Activated naive CD4-positive, alpha-beta T cell treated with anti-CD3 and anti-CD28 coated beads, Interleukin-2, amount 50 U/mL, for 72 hours (primary cell): Measurements from ENCODE around the gene NOD1. TPM values are rescaled to one million over a fixed set of nuclear protein-coding genes. Genes with fewer than 3 reads are reported as not detected.

Source experiments
- ATAC-seq, 2 donors: fragments of 150-1000 bp; cut with Tn5 transposase; 2 replicates each; pipeline ENCODE4 v1.10.0; 2021; ENCODE audit warnings: mild to moderate bottlenecking in 2 of 2, moderate library complexity in 2 of 2
- DNase-seq, 2 donors: peaks; one replicate each; pipeline ENCODE4 v3.0.0; 2021 to 2022; ENCODE audit warnings: low spot score in 2 of 2
- H3K27ac Mint-ChIP-seq, 2 donors: one replicate each; pipeline ENCODE4 v1.8.0; 2022; ENCODE audit warnings: mild to moderate bottlenecking in 2 of 2, mixed read lengths in 2 of 2
- H3K36me3 Mint-ChIP-seq, 2 donors: one replicate each; pipeline ENCODE4 v1.8.0; 2022; ENCODE audit warnings: mixed read lengths in 2 of 2
- H3K9me3 Mint-ChIP-seq, 2 donors: one replicate each; pipeline ENCODE4 v1.8.0; 2022; ENCODE audit warnings: mixed read lengths in 2 of 2
- total RNA-seq, 2 donors: library from RNA; stranded (reverse); gene quantifications; one replicate each; pipeline ENCODE4 v1.2.3, GENCODE V29; 2022

NOD1 gene
- total RNA-seq, 2 donors from 2014 or later: 8.2 to 17.2 TPM

- H3K9me3 Mint-ChIP-seq: no peaks in the 10 kb centered on the region
- H3K36me3 Mint-ChIP-seq: peaks cover 0 to 5% of the 10 kb centered on the region in 2 donors
- ATAC-seq (no peak), DNase-seq (no peak)
- no peak overlapping the region for H3K27ac Mint-ChIP-seq
These were observed 30.0 kb downstream of the NOD1 start for GRCh38 chr7:30448461-30449189.

GRCh38 chr7:30447466-30447865 lies 31.1 kb downstream of the NOD1 start:
- Mint-ChIP-seq H3K27ac (no peak overlapping the region), H3K9me3 (no peaks in the 10 kb centered on the region), H3K36me3 (peaks cover 0 to 5% of the 10 kb centered on the region in 2 donors)
- DNase-seq (no peak), ATAC-seq (no peak)

GRCh38 chr7:30446266-30446665 lies 32.3 kb downstream of the NOD1 start:
- peaks cover 0 to 5% of the 10 kb centered on the region in 2 donors for H3K36me3 Mint-ChIP-seq
- no peak for DNase-seq
- peak overlapping the region in 1 of 2 donors; percentile 22 for H3K27ac Mint-ChIP-seq
- ATAC-seq: no peak
- no peaks in the 10 kb centered on the region for H3K9me3 Mint-ChIP-seq

GRCh38 chr7:30445770-30446169 lies 32.8 kb downstream of the NOD1 start:
- peak; percentile 70 to 93 for ATAC-seq
- no peaks in the 10 kb centered on the region for H3K9me3 Mint-ChIP-seq
- peak overlapping the region in 1 of 2 donors; percentile 22 for H3K27ac Mint-ChIP-seq
- peak in 1 of 2 donors; percentile 53 for DNase-seq
- peaks cover 0 to 5% of the 10 kb centered on the region in 2 donors for H3K36me3 Mint-ChIP-seq

- Mint-ChIP-seq H3K9me3 (no peaks in the 10 kb centered on the region), H3K36me3 (peaks cover 15 to 19% of the 10 kb centered on the region in 2 donors), H3K27ac (peak overlapping the region in 1 of 2 donors; percentile 15)
- DNase-seq (no peak), ATAC-seq (no peak)
These were observed 40.6 kb downstream of the NOD1 start for GRCh38 chr7:30437823-30438574.

- ATAC-seq (no peak), DNase-seq (no peak)
- Mint-ChIP-seq H3K27ac (no peak overlapping the region), H3K36me3 (peaks cover 15 to 19% of the 10 kb centered on the region in 2 donors), H3K9me3 (no peaks in the 10 kb centered on the region)
These were observed 42.1 kb downstream of the NOD1 start for GRCh38 chr7:30436518-30436917.

GRCh38 chr7:30436046-30436445 lies 42.5 kb downstream of the NOD1 start:
- DNase-seq (no peak), ATAC-seq (no peak)
- Mint-ChIP-seq H3K36me3 (peaks cover 15 to 19% of the 10 kb centered on the region in 2 donors), H3K27ac (no peak overlapping the region), H3K9me3 (no peaks in the 10 kb centered on the region)

- Mint-ChIP-seq H3K36me3 (peaks cover 15 to 19% of the 10 kb centered on the region in 2 donors), H3K9me3 (no peaks in the 10 kb centered on the region), H3K27ac (peak overlapping the region in 1 of 2 donors; percentile 17)
- ATAC-seq (no peak), DNase-seq (no peak)
These were observed 44.3 kb downstream of the NOD1 start for GRCh38 chr7:30434140-30434799.

GRCh38 chr7:30433506-30433905 lies 45.1 kb downstream of the NOD1 start:
- ATAC-seq: no peak
- no peaks in the 10 kb centered on the region for H3K9me3 Mint-ChIP-seq
- peaks cover 8 to 12% of the 10 kb centered on the region in 2 donors for H3K36me3 Mint-ChIP-seq
- H3K27ac Mint-ChIP-seq: peak overlapping the region in 1 of 2 donors; percentile 17
- DNase-seq: no peak

- no peaks in the 10 kb centered on the region for H3K9me3 Mint-ChIP-seq
- peaks cover 8 to 10% of the 10 kb centered on the region in 2 donors for H3K36me3 Mint-ChIP-seq
- ATAC-seq: no peak
These were observed 45.5 kb downstream of the NOD1 start for GRCh38 chr7:30433082-30433481.

GRCh38 chr7:30430777-30431176 lies 47.8 kb downstream of the NOD1 start:
- ATAC-seq: no peak
- no peaks in the 10 kb centered on the region for H3K9me3 Mint-ChIP-seq
- H3K36me3 Mint-ChIP-seq: peaks cover 13 to 14% of the 10 kb centered on the region in 2 donors
- no peak for DNase-seq
- peak overlapping the region in 1 of 2 donors; percentile 30 for H3K27ac Mint-ChIP-seq

More at GRCh38 chr7:30433082-30433481, 45.5 kb downstream of the NOD1 start:
- H3K27ac Mint-ChIP-seq: no peak overlapping the region
- no peak for DNase-seq

GRCh38 chr7:30430276-30430675 lies 48.3 kb downstream of the NOD1 start:
- H3K27ac Mint-ChIP-seq: no peak overlapping the region
- no peak for ATAC-seq
- peaks cover 17 to 18% of the 10 kb centered on the region in 2 donors for H3K36me3 Mint-ChIP-seq
- no peak for DNase-seq
- no peaks in the 10 kb centered on the region for H3K9me3 Mint-ChIP-seq

GRCh38 chr7:30429156-30429530 lies 49.4 kb downstream of the NOD1 start:
- DNase-seq (no peak), ATAC-seq (no peak)
- H3K36me3 Mint-ChIP-seq: peaks cover 18 to 29% of the 10 kb centered on the region in 2 donors
- H3K27ac Mint-ChIP-seq: no peak overlapping the region
- H3K9me3 Mint-ChIP-seq: no peaks in the 10 kb centered on the region

GRCh38 chr7:30428246-30429155 lies 50.1 kb downstream of the NOD1 start:
- DNase-seq (no peak), ATAC-seq (no peak)
- Mint-ChIP-seq H3K36me3 (peaks cover 18 to 31% of the 10 kb centered on the region in 2 donors), H3K27ac (no peak overlapping the region), H3K9me3 (no peaks in the 10 kb centered on the region)

GRCh38 chr7:30427296-30428070 lies 51.1 kb downstream of the NOD1 start:
- H3K36me3 Mint-ChIP-seq: peaks cover 18 to 38% of the 10 kb centered on the region in 2 donors
- ATAC-seq: no peak
- no peak for DNase-seq
- peak overlapping the region in 1 of 2 donors; percentile 86 for H3K27ac Mint-ChIP-seq
- no peaks in the 10 kb centered on the region for H3K9me3 Mint-ChIP-seq
